GM23338 (cell line): Measurements from ENCODE around the gene EHD1.

Experiments
- CREB1 ChIP-seq: fragments of 250-450 bp; sonication (Bioruptor Pico); IDR thresholded peaks from 2 replicates; pipeline ENCODE4 v1.5.0; 2020; ENCODE audit warnings: low read depth, mild to moderate bottlenecking, moderate library complexity
- CTCF ChIP-seq, 2 experiments: fragments of 200-600 bp in 1 of 2; sonication (generic) in 1 of 2; conservative IDR thresholded peaks; 2 replicates each; pipeline versions ENCODE4 v1.5.1 to v1.6.1; 2016 to 2017; ENCODE audit warnings: antibody characterized with exemption in 2 of 2, low read depth in 2 of 2, mild to moderate bottlenecking in 2 of 2, moderate library complexity in 1 of 2
- EZH2 ChIP-seq: fragments of 200-600 bp; sonication (generic); IDR thresholded peaks from one replicate; pipeline ENCODE4 v1.8.0; 2017; ENCODE audit warnings: antibody characterized with exemption, mild to moderate bottlenecking, low read depth; ENCODE audit not compliant: unreplicated experiment
- JUNB ChIP-seq: IDR thresholded peaks from one replicate; pipeline ENCODE4 v1.6.1; 2016; ENCODE audit warnings: antibody characterized with exemption; ENCODE audit not compliant: unreplicated experiment
- POLR2AphosphoS5 ChIP-seq: IDR thresholded peaks from 2 replicates; pipeline ENCODE4 v1.6.1; 2016; ENCODE audit warnings: antibody characterized with exemption, low read depth
- REST ChIP-seq: IDR thresholded peaks from one replicate; pipeline ENCODE4 v1.6.1; 2018; ENCODE audit warnings: antibody characterized with exemption; ENCODE audit not compliant: unreplicated experiment
- ZNF114 ChIP-seq: fragments of 250-450 bp; sonication (Bioruptor Pico); IDR thresholded peaks from 2 replicates; pipeline ENCODE4 v1.5.0; 2020; ENCODE audit warnings: mild to moderate bottlenecking, moderate library complexity

- TF ChIP-seq REST (no peak), CTCF (conservative IDR thresholded peaks at IDR 0.05; ENCODE audit: low read depth in 2 of 2) (no peak), EZH2 (no peak), ZNF114 (CRISPR knock-in tag) (no peak), JUNB (no peak), CREB1 (no peak), POLR2AphosphoS5 (no peak)
These were observed 3.1 kb upstream of the EHD1 start for GRCh38 chr11:64881476-64881875.
